KG1 (cell line): ENCODE results near the gene C20orf202.

Experiments used
- DNase-seq: peaks from one replicate; lab custom pipeline; 2025; lab: John Stamatoyannopoulos, UW

The C20orf202 gene

GRCh38 chr20:1202762-1203504, at the start of gene C20orf202:
C20orf202 (plus strand) TSS chr20:1203454; CDS start chr20:1203586, 132 bp downstream.
- DNase-seq: no peak

GRCh38 chr20:1154226-1154625, 49.0 kb upstream of the C20orf202 start:
- no peak for DNase-seq

- DNase-seq: no peak
These were observed 48.6 kb upstream of the C20orf202 start for GRCh38 chr20:1154691-1155090.

- DNase-seq: no peak
These were observed 47.9 kb upstream of the C20orf202 start for GRCh38 chr20:1155342-1155741.

- no peak for DNase-seq
These were observed 42.8 kb upstream of the C20orf202 start for GRCh38 chr20:1160496-1160895.

- DNase-seq: no peak
These were observed 42.3 kb upstream of the C20orf202 start for GRCh38 chr20:1160991-1161390.

- DNase-seq: no peak
These were observed 40.1 kb upstream of the C20orf202 start for GRCh38 chr20:1163105-1163504.

GRCh38 chr20:1163653-1164052, 39.6 kb upstream of the C20orf202 start:
- no peak for DNase-seq

- no peak for DNase-seq
These were observed 38.4 kb upstream of the C20orf202 start for GRCh38 chr20:1164871-1165270.

GRCh38 chr20:1165521-1165920, 37.7 kb upstream of the C20orf202 start:
- no peak for DNase-seq

- DNase-seq: no peak
These were observed 37.3 kb upstream of the C20orf202 start for GRCh38 chr20:1165941-1166340.

GRCh38 chr20:1166948-1167720, 36.1 kb upstream of the C20orf202 start:
- no peak for DNase-seq

GRCh38 chr20:1169224-1169623, 34.0 kb upstream of the C20orf202 start:
- no peak for DNase-seq

- DNase-seq: peak; percentile 17
These were observed 31.7 kb upstream of the C20orf202 start for GRCh38 chr20:1171461-1172093.

GRCh38 chr20:1173698-1174097, 29.6 kb upstream of the C20orf202 start:
- no peak for DNase-seq

GRCh38 chr20:1174787-1175186, 28.5 kb upstream of the C20orf202 start:
- no peak for DNase-seq

GRCh38 chr20:1177680-1178079, 25.6 kb upstream of the C20orf202 start:
- DNase-seq: no peak

GRCh38 chr20:1178103-1178502, 25.2 kb upstream of the C20orf202 start:
- DNase-seq: no peak

- DNase-seq: no peak
These were observed 24.6 kb upstream of the C20orf202 start for GRCh38 chr20:1178623-1179022.

GRCh38 chr20:1180949-1181348, 22.3 kb upstream of the C20orf202 start:
- no peak for DNase-seq

GRCh38 chr20:1182106-1182505, 21.1 kb upstream of the C20orf202 start:
- DNase-seq: no peak

GRCh38 chr20:1183153-1183552, 20.1 kb upstream of the C20orf202 start:
- DNase-seq: no peak

GRCh38 chr20:1184260-1184637, 19.0 kb upstream of the C20orf202 start:
- no peak for DNase-seq
